SK-N-DZ (cell line): ENCODE data around the gene COX8A.
"Not testable (repeated sequence)": the region's sequence is repeated elsewhere in the genome, so short reads cannot be mapped to it uniquely, and the experiment has no call there.

Source experiments
- DNase-seq: peaks from one replicate; pipeline ENCODE4 v3.0.0-alpha.2; 2015; ENCODE audit warnings: low spot score

The COX8A gene

DNA sequence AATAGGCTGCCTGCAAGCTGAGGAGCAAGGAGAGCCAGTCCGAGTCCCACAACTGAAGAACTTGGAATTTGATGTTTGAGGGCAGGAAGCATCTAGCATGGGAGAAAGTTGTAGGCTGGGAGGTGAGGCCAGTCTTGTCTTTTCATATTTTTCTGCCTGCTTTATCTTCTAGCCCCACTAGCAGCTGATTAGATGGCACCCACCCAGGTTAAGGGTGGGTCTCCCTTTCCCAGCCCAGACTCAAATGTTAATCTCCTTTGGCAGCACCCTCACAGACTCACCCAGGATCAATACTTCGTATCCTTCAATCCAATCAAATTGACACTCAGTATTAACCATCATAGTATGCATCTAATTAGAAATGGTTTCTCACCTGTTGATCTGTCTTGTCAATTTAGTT, 5.0 kb upstream of the COX8A start:
- no peak for DNase-seq

DNA sequence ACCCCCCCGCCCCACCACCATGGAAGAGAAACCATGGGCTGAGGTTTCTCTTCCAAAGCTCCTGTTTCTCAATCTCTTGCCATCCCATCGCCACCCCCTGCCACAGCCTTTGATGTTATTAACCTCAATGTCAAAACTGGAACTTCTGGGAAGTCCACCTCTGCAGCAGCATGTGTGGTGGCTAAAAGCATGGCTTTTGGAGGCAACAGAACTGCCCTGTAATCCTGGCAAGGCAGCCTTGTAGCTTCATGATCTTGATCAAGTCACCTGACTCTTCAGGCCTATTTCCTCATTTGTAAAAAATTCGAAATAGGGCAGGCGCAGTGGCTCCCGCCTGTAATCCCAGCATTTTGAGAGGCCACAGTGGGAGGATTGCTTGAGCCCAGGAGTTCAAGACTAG, 3.5 kb upstream of the COX8A start:
- DNase-seq = no peak

DNA sequence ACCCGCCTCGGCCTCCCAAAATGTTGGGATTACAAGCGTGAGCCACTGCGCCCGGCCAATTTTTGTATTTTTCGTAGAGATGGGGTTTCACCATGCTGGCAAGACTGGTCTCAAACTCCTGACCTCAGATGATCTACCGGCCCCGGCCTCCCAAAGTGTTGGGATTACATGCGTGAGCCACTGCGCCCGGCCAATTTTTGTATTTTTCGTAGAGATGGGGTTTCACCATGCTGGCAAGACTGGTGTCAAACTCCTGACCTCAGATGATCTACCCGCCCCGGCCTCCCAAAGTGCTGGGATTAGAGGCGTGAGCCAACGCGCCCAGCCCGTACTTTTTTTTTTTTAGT, 535 bp upstream of the COX8A start:
- not testable (repeated sequence) for DNase-seq

DNA sequence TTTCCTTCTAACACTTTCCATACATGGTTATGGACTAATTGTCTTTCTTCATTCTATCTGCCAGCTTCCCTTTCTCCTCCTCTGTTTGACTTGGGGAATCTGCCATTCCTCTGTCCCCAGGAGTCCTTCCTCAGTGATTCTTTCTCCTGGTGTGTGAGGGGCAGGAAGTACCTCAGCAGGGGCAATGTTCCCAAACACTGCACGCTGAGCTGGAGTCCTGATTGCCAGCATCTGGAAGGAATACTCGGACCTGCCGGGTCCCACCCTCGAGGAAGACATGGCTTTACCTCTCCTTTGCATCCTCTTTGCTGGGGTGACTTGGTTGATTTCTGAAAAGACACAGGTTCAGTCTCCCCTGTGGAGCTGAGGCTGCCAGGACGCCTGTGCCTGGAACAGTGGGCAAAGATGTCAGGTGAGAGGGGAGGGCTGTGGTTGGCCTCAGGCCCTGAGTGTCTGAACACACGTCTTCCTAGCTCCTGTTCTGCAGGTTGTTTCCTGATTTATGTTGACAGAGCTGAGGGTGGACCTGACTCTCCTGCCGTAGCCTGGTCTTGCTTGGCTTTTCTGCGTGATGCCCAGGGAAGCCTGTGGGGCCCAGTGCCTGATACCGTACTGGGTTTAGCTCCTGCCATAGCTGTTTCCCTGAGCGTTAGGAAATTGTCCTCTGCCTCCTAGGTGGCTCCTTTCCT, 4.3 kb downstream of the COX8A start:
- DNase-seq = no peak

DNA sequence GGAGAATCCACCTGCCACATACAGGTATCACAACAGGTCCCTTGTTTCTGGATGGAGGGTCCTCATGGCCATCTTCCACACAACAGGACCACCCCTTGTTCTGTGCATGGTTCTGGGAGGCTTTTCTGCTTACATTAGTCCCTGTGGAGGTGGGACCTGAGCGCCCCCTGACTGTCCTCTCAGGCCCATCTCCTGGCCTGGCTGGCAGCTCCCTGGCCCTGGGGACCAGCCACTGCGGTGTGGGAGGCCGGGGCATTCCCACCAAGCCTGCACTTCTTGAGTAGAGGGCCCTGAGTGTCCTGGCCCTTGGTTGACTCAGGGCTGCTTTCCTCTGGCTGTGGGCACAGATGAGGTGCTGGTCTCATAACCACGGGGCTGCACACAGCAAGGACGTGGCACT, 5.0 kb downstream of the COX8A start:
- no peak for DNase-seq

DNA sequence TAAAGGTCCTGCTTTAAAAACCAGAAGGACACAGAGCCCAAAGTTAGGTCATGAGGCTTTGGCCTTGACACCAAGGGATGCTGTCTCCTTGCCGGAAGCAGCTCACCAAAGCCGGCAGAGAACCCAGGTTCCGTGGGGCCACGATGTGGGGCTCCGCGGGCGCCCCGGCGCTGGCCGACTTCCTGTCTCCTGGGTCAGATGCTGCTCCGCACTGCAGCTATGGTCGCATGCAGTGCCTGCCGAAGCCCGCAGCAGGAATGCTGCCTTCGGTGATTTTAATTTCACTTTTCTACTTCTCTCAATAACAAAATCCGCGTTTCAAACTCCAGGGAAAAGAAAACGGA, 11.4 kb downstream of the COX8A start:
- DNase-seq = no peak

DNA sequence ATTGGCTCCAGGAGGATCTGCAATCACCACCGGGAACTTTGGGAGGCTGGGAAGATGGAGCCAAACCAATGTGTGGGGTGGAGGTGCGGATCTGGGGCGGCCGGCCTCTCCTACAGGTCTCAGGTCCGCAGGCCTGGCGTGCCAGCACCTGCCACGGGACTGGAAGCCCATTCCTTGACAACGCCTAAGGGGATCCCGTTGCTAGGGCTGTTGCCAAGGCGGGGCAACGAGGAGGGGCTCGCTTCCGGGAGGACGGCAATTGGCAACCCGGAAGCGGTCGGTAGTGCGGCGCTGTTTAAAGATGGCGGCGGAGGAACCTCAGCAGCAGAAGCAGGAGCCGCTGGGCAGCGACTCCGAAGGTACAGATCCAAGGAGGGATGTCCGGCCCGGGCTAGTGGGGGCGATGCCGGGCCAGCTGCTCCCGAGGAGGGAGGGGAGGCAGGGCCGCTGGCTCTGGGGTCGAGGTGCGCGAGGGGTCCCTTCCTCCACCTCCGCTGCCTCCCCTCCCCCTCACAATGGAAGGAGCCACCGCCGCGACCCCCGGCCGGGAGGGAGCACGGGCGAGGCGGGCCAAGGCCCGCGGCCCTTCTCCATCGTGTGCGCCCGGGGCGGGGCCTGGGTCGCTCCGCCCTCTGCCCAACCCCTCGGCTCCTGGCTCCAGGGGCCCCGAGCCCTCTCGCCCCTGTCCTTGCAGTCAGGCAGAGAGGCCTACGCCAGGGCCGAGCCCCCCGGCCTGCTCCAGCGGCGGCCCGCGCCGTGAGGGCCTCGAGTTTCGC, 11.9 kb downstream of the COX8A start, which contains the start of gene OTUB1:
OTUB1 (plus strand) TSS at position 283 of the 776 bp plus-strand sequence; CDS start at position 302, 19 bp downstream.
- DNase-seq = peak; percentile 96

DNA sequence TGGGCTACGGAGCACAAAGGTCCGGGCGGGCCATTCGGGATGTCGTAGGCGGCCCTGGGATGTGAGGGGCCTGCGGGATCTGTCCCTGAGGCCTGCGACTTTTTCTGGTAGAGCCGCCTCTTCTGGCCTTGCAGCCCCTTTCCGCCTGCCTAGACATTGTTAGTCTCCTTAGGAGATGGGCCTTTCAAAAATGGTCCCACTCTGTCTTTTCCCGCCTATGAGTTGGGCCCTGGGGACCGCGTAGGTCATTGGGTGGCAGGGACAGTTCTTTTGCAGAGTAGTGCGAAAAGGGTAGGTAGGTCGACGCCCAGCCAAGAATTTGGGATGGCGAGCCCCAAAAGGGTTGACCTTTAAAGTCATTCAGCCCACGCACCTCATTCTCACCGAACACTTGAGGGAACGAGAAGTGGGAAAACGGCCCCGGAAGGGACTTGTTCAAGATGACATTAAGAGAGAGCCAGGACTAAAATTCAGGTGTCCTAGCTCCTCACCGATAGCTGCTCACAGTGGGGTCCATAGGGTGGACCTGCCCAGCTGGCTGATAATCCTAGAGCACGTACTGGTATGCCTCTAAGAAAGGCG, 12.6 kb downstream of the COX8A start:
- no peak for DNase-seq

DNA sequence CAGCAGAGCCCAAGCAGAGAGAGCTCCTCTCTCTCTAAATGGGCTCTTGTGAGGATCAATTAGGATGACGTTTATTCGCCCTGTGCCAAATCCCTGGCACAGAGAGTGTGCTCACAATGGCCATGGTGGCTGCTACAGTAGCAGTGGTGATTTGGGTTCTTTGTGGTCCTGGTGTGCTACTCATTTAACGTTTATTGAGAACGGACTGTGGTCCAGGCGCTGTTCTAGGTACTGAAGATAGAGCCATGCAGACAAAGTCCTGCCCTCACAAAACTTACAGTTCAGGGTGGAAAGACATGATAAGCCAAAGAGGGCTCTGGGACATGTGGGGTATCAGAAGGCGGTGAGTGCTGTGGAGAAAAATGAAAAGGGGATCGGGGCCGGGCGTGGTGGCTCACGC, 17.1 kb downstream of the COX8A start:
- DNase-seq = no peak

DNA sequence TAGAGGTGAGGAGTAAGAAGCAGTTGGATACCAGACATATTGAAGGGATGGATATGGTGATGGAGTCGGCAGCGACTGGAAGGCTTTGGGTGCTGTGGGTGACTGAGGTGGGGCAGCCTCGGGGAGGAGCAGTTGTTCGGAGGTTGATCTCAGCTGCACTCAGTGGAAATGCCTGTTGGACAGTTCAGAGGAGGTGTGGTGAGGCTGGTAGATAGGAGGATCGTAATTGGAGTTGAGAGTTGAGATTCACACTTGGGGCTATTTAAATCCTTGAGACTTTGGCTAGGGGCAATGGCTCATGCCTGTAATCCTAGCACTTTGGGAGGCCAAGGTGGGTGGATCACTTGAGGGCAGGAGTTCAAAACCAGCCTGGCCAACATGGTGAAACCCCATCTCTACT, 18.7 kb downstream of the COX8A start:
- DNase-seq = no peak

DNA sequence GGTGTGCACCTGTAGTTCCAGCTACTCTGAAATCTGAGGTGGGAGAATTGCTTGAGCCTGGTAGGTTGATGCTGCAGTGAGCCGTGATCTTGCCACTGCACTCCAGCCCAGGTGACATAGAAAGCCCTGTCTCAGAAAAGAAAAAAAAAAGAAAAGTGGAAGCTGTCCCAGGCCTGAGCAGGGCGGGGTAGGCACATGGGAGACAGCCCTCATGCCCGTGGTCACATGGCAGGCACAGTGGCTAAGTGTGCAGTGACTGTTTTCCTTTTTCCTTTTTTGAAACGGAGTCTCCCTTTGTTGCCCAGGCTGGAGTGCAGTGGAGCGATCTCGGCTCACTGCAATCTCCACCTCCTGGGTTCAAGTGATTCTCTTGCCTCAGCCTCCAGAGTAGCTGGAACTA, 19.6 kb downstream of the COX8A start:
- DNase-seq = no peak

DNA sequence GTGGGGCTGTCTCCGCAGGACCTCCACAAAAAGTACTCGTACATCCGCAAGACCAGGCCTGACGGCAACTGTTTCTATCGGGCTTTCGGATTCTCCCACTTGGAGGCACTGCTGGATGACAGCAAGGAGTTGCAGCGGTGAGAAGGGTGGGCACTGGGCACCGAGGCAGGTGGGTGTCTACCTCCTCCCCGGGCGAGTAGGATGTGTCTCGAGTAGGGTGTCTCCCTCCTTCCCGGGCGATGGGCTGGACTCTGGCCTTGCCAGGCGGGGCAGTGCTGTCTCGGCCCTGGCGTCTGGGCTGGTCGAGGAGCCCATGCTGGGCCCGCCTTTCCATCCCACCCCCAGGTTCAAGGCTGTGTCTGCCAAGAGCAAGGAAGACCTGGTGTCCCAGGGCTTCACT, 22.1 kb downstream of the COX8A start:
- DNase-seq = no peak

DNA sequence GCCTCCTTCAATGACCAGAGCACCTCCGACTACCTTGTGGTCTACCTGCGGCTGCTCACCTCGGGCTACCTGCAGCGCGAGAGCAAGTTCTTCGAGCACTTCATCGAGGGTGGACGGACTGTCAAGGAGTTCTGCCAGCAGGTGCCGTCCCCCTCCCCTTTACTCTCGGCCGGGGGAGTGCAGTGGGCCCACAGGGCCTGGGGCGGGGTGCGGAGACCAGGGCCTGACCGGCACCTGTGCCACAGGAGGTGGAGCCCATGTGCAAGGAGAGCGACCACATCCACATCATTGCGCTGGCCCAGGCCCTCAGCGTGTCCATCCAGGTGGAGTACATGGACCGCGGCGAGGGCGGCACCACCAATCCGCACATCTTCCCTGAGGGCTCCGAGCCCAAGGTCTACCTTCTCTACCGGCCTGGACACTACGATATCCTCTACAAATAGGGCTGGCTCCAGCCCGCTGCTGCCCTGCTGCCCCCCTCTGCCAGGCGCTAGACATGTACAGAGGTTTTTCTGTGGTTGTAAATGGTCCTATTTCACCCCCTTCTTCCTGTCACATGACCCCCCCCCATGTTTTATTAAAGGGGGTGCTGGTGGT, 22.8 kb downstream of the COX8A start:
- DNase-seq = no peak

DNA sequence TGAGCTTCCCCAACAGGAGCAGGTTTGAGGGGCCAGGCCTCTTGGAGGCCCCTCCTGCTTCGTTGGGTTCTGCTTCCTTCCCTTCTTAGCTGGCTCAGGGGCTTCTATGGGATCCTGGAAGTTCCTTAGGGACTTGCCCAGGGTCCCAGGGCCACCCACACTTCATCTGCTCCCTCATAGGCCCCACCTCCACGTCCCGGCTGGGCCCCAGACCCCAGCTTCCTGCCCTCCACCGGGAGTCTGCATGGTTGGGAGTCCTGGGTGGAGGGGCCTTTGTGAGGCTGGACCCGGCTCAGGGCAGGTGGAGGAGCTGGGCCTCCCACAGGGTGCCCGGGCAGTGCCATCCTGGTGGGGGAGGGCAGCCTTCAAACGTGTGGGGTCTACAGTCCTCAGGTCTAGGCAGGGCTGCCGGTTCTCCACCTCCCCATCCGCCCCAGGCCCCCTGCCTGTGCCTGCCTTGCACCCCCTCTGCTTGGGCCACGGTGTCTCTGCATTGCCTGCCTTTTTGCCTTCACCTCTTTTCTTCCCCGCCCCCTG, 23.4 kb downstream of the COX8A start:
- no peak for DNase-seq

DNA sequence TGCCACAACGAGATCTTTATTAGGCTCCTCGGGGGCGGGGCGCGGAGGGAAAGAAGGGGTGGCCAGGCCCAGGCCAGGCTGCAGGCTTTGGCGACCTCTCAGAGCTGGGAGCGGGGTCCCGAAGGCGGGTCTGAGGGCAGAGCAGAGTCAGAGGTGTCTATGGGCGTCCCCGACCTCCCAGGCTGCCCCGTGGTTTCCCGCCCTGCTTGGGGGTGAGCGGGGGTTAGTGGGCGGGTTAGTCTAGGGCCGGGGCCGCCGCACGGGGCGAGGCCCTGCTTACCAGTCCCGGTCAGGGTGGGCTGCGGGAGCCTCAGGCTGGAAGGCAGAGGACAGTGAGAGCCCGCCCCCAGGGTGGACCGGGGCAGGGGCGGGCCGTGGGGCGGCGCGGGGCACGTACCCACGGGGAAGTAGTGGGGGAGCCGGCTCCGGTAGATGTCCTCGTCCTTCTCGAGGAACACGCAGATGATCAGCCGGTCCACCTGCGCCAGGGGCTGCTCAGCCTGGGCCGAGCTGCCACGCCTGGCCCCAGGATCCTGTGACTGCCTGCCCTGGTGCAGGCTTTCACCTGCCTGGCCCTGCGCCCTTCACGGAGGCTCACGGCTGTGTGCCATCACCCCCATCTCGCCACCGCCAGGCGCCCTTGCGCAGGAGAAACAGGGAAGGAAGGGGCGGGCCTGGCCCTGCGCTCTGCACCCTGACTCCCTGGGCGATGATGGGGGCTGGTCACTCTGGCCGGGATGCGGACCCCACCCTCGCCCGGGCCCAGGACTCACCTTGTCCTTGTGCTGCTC, 24.3 kb downstream of the COX8A start:
- no peak for DNase-seq

DNA sequence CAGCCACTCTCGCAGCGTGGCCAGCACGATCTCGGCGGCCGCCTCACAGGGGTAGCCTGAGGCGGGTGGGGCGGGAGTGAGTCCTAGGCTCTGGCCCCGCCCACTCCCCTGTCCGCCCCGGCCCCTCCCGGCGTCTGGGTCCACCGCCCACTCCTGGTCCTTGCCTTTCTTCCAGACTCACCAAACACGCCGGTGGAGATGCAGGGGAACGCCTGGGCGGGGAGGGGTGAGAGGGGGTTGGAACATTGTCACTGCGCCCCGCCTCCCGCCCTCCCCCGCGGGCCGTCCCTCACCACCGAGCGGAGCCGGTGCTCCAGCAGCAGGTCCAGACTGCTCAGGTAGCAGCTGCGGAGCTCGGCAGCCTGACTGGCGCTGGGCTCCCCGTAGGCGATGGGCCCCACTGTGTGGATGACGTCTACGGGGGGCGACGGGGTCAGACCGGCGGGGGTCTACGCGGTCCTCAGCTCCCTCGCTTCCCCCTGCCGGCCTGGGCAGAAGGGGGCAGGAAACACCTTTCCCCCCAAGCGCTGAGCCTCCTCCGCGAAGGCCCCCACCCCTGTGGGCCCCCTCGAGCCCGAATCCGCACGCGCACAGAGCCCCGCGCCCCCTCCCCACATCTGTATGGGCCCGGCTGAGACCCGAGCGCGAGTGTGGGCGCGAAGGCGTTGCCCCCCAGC, 25.1 kb downstream of the COX8A start:
- DNase-seq = peak; percentile 65

DNA sequence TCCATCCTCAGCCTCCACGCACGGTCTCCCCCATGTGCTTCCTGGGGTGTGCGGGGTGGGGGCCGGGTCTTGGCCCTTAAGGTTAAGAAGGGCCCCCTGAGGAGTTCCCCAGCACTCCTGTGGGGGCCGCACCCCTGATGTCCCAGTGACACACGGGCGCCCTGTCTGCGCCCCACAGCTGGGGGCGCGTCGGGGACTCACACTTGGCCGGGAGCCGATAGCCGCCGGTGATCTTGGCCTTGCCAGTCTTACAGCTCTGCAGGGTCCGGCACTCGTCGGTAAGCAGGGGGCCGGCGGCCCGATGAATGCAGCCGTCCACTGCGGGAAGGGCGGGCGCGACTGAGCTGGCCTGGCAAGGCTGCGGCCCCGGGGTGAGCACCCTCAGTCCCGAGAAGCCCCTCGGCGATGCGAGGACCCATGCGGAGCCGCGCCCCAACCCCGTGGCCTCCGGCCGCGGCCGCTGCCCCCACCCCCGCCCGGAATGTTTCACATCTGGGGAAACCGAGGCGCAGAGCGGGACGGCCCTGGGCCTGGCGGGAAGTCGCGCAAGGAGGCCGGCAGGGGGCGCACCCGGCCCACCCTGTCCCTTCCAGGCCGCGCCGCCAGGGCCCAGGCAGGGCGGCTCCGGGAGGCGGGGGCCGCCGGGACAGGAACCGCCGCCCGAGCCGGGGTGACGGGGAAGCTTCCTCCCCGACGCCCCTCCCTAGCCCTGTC, 25.8 kb downstream of the COX8A start:
- DNase-seq = no peak

DNA sequence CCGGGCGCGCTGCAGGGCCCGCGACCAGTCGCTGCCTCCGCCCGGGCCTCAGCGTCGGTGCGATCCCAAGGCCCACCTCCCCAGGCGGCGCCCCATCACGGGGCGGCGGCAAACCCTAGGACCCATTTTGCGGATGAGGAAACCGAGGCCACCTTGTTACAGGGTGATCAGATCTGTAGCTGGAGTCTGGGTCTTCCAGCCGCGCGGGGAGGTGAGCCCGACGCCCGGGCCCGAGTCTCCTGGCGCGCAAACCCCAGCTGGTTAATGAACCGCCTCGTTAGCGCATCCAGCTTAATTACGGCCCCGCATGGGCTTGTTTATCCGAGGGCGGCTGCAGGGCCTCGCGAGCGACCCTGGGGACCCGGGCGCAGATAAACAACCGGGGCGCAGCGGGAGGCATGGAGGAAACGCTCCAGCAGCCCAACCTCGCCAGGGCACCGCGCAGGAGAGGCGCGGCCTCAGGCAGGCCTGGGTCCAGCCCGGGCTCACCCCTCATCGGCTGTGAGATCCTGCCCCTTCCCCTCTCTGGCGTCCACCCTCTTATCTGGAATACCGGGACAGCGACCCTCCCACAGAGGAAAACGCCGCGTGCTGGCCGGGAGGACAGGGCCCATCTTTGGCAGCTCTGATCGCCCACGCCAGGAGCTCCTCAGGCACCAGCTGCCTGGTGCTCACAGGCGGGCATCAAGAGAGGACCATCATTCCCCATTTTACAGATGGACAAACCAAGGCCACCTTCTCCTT, 26.5 kb downstream of the COX8A start:
- no peak for DNase-seq
